ENCODE data around the gene VSTM2B. TPM values are rescaled to one million over a fixed set of nuclear protein-coding genes. Genes with fewer than 3 reads are reported as not detected.

Gene VSTM2B
- total RNA-seq, 1 donor from 2014 or later, result not detected

- DNase-seq (ENCODE audit: low spot score) (no peak), ATAC-seq (no peak)
These were observed 11.1 kb upstream of the VSTM2B start for GRCh38 chr19:29514525-29515232.

- no peak for ATAC-seq
These were observed 10.6 kb upstream of the VSTM2B start for GRCh38 chr19:29515233-29515619.

DNA sequence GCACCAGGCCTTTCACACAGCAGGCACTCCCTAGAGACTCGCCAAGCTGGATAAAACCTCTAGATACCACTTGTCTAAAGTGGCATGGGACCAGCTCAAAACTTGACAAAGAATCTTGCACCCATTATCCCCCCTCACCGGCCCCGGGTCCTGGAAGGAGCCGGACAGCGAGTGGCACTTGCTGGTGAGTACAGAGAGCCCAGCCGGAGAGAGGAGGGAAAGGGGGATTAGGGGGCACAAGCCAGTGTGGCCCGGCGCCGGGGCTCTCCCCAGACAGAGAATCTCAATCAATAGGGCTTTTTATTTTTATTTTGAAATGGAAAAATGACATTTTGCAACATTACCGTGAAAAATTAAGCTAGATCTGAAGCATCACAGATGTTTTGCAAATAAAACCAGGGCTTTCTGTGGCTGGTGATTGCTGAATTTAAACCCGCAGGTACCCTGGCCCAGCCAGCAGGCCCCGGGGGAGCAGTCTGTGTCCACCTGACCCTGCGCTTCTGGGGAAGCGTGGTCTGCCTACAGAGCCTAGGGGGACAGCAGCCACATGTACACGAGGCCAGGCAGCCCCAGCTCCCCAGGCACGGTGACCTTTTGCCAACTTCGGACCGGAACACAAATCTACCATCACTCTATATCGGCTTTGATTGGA is 10.0 kb upstream of the VSTM2B start:
- no peak for ATAC-seq
- no peak for DNase-seq (ENCODE audit: low spot score)

More at GRCh38 chr19:29515233-29515619, 10.6 kb upstream of the VSTM2B start:
- no peak for DNase-seq (ENCODE audit: low spot score)

- no peak for DNase-seq (ENCODE audit: low spot score)
These were observed 9.5 kb upstream of the VSTM2B start for GRCh38 chr19:29516358-29516725.

DNA sequence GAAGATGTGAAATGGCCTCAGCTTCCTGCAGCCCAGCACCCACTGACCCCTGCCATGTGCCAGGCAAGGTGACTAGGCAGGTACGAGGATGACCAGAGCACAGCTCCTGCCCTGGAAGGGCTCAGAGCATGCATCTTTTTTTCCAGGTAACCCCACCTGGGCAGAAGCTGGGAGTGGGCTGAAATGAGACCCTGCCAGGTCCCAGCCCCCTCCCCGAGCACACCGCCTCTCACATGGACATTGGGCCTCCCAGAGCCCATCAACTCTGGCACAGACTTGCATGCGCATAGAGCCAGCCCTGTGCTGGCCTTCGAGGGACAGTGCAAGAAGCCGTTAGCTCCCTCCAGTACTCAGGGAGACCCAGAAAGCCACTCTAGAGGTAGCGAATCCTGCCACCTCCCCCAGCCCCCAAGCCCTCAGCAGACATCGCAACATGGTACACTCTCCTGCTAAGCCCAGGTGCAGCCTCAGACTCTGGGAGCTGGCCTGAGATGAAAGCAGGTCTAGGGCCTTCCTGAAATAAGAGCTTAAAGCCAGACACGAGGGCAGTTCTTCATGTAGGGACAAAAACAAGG is 8.9 kb upstream of the VSTM2B start:
- ATAC-seq, result no peak
- DNase-seq (ENCODE audit: low spot score), result no peak

More at GRCh38 chr19:29516358-29516725, 9.5 kb upstream of the VSTM2B start:
- ATAC-seq, result no peak

GRCh38 chr19:29517412-29517811 is 8.4 kb upstream of the VSTM2B start:
- ATAC-seq, result no peak
- no peak for DNase-seq (ENCODE audit: low spot score)

DNA sequence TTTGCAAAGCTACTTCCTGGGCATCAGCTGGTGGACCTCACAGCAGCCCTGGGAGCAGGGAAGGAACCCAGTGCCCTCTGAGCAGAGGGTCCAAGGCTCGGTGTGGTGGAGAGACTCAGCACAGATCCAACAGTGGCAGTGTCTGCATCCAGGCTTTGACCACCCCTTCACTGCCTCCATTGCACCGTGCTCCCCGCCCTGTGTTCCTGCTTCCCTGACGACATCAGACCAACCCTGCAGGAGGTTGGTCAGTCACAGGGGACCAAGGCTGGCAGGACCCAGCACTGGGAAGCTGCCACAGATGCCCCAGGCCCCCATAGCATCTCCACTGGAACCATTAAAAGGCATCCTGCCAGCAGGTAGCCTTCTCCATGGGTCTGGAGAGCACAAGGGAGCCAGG is 7.8 kb upstream of the VSTM2B start:
- DNase-seq (ENCODE audit: low spot score) (no peak), ATAC-seq (no peak)

DNA sequence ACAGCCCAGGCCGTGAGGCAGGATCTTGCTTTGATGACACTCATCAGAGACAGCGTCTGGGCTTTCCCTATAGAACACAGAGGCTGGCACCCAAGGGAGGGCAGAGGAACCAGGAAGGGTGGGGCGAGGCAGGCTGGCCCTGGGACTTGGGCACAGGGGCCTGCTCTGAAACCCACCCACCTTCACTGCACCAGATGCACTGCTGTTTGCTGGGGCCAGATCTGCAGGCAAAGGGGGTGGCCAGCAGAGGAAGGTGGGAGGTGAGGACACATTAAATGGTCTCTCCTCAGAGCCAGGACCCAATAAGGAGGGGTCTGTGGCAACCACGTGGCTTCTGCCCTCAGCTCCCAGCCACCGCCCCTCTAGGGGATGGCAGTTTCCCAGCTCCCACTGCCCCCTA is 6.6 kb upstream of the VSTM2B start:
- no peak for DNase-seq (ENCODE audit: low spot score)
- ATAC-seq, result no peak

- DNase-seq (ENCODE audit: low spot score) (no peak), ATAC-seq (no peak)
These were observed 5.9 kb upstream of the VSTM2B start for GRCh38 chr19:29519931-29520330.

GRCh38 chr19:29520390-29520789 is 5.4 kb upstream of the VSTM2B start:
- ATAC-seq (no peak), DNase-seq (ENCODE audit: low spot score) (no peak)

DNA sequence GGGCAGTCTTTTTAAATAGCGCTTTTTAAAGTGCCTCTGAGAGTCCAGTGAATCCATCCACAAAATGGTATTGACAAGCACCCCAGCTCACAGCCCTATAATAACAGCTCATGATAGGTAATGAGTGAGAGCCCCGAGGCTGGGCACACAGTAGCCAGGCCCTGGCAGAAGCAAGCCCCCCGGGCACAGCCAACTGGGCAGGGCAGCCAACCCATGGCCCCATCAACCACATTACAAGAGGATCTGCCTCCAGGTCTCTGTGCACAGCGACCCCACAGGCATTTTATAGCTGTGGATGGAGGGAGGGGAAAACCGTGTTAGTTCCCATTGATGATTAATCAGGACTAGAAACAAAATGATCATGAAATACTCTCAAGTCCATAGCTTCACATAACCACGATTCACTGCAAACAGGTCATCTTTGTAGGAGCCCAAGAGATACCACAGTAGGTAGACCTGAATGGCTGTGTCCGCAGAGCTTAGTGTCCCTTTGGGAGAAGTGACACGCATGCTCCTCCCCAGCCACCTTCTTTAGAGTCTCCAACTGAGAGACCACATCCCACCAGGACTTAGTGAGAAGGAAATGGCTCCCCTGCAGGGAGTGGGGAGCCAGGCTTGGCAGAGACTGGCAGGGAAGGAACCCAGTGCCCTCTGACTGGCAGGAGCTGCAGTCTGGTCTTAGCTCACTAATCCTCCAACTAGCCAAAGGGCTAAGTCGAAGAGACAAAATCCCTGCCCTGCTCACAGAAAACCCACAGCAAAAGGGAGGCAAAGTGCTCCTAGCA is 4.3 kb upstream of the VSTM2B start:
- ATAC-seq, result no peak
- DNase-seq (ENCODE audit: low spot score), result no peak

- DNase-seq (ENCODE audit: low spot score), result no peak
- no peak for ATAC-seq
These were observed 2.2 kb upstream of the VSTM2B start for GRCh38 chr19:29523568-29523967.

DNA sequence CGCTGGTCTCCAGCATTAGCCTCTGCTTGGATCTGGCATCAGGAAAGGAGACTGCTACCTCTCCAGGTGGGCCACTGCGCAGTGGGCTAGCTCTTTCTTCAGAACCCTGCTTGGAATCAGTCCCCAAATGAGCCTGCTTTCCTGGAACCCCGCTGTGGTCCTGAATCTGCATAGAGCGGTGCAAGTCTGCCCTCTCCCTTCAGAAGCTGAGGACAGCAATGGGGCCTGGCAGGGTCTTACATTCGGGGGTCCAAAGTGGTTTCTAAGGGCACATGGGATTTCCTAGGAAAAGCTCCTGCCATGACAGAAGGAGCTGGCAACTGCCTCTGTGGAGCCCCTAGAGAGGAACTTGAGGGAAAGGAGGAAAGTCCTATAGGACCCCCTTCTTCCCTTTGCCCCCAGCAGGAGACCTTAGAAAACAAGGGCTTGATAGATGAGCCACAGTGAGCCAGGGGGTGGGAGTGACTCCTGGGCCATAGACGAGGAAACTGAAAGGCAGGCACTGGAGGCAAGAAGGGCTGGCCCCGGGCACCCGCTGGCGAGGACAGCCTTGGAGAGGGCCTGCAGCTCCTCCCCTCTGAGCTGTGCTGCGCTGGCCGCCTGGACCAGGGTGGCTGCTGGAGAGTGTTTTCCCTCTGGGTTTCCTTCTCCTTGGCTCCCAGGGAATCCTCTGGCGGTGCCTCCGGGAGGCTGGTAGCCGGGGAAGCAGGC is 1.4 kb upstream of the VSTM2B start:
- no peak for DNase-seq (ENCODE audit: low spot score)
- ATAC-seq, result no peak

DNA sequence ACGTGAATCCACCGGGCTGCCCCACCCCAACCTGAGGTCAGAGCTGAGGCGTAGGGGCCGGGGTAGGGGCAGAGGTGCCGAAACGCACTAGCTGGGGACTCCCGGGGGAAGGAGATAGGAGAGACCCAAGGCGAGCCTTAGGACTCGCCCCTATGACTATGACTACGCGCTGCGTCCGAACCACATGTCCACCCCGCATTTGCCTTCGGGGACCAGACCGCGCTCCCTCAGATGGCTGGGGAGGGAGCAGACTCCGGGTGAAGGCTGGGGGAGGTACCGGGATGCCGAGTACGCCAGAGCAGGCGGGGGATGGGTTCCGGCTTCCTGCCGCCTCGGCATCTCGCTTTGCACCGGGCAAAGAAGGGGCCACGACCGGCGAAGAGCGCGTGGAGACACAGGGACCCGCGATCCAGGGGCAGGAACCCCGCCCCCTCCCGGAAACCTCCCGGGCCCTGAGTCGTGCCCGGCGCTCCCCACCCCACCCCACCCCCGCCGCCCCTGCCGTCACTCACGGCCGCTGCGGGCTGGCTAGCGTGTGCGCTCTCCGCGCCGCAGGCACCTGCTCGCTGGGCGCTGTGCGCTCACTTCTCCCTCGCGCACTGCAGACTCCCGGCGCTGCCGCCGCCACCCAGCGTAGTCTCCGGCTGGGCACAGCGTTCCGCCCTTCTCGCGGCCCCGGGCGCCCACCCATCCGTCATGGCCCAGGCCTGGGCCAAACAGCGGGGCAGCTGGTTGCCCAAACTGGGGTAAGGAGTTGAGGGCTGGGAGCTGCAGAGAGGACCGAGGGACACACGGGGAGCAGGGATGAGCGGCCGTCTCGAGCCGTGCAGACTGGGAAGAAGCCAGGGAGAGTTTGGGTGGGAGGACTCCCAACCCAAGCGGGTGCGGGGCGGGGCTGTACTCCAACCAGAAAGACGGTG is 622 bp upstream of the VSTM2B start:
- no peak for DNase-seq (ENCODE audit: low spot score)
- ATAC-seq, result no peak

DNA sequence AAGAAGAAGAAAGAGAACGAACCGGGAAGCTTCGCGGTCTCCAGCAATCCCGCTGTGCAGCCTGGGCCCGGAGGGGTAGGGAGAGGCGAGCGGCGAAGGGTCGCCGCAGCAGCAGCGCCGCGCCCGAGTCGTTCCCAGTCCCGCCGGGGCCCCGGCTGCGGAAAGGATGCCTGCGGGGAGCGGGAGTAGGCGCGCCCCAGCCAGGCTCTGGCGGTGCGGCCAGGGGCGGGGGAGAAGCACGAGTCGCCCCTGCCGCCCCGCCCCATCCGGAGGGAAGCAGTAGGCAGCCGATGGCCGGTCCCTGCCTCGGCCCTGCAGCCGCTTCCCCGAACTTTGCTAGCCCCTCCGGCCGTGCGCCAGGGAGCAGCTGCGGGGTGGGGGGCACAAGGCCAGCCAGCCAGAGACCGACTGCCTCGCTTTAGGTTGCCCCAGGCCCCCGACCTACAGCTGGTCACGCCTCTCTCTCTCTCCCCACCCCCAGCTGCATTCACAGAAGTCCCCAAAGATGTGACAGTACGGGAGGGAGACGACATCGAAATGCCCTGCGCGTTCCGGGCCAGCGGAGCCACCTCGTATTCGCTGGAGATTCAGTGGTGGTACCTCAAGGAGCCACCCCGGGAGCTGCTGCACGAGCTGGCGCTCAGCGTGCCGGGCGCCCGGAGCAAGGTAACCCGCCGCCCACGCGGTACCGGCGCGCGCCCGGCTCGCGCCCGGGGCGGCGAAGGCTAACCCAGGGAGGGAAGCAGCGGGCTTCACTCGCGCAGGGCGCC is 1.1 kb downstream of the VSTM2B start:
- ATAC-seq (no peak), DNase-seq (ENCODE audit: low spot score) (no peak)

GRCh38 chr19:29527500-29528328 is 1.9 kb downstream of the VSTM2B start:
- ATAC-seq (no peak), DNase-seq (ENCODE audit: low spot score) (no peak)

GRCh38 chr19:29528350-29528945 is 2.7 kb downstream of the VSTM2B start:
- DNase-seq (ENCODE audit: low spot score), result no peak
- ATAC-seq, result peak; percentile 78

Data from left lobe of liver (tissue), 2 donors.